GM21619 (cell line): ENCODE results near the gene PYHIN1.

ENCODE experiments used
- ATAC-seq: cut with Tn5 transposase; IDR thresholded peaks from one replicate; pipeline ENCODE4 v1.9.1; 2021; ENCODE audit not compliant: unreplicated experiment

The PYHIN1 gene

DNA sequence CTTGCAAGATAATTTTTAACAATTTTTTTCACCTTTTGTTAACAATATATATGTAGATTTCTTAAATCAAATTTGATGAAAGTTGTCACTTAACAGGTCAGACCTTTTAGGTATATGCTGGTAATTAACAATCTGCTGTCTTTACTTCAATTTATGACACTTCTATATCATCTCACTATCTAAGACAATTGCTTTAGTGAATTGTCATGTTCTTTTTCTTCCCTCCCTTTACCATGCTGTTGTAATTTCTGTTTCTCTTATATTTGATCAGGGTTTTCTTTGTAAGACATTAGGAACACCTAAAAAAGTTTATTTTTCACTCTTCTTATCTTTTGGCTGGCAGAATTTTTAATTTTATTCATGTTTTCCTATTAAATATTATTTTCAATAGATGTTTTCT lies 80.4 kb downstream of the PYHIN1 start:
- no peak for ATAC-seq

DNA sequence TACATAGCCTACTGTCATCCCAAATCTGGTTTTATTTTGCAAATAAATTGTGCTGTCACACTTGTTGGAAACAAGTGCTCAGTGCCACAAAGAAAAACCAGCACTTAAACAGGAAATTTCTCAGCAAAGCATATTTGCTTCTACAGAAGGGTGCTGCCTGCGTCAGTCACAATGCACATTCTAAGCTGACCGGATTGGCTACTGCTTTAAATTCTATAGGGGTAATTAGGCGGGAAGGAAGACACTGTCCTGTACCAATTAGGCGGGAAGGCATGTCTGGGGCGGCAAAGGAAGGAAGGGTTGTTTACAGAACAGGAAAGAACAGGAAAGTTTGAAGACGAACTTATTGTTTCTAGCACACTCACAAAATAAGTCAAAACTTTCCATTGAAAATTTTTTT lies 81.1 kb downstream of the PYHIN1 start:
- peak; percentile 22 for ATAC-seq

DNA sequence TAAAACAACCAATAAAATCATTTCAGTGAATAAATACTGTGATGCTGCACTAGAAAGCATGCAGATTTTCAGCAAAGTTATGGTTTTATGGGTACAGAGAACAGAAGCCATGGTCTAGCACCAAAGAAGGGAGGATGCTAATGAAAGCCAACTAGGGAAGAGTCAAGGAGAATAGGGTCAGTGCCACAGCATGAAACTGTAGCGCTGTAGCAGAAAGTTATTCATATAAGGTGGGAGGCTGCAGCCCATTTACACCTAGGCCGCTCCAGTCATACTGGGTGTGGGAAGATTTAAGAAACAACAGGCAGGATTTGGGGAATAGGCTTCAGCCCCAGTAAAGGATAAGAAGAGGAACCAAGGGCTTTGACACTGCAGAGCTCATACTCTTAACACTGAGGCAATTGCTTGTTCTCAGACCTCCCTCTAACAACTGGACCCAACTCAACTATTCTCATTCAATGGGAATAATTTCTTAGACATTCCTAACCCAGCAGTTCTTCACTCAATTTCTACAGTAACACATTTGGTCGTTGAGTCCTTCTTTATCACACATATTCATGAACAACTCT lies 82.7 kb downstream of the PYHIN1 start:
- ATAC-seq, result no peak

DNA sequence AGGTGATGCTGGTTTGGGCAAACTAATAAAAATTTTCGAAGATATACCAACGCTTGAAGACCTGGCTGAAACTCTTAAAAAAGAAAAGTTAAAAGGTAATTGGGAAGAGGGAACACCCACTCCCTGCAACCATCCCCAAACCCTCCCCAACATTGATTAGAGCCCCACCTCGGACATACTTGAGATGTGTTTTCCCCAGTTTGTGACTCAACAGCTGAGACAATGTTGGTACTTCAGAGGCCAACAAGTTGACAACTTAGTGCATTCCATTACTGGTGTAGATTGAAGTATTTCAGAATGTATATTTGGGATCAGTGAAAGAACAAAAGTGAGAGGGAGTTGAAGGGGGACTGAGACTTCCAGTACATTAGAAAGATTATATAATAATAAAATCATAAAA lies 83.5 kb downstream of the PYHIN1 start:
- ATAC-seq, result no peak

DNA sequence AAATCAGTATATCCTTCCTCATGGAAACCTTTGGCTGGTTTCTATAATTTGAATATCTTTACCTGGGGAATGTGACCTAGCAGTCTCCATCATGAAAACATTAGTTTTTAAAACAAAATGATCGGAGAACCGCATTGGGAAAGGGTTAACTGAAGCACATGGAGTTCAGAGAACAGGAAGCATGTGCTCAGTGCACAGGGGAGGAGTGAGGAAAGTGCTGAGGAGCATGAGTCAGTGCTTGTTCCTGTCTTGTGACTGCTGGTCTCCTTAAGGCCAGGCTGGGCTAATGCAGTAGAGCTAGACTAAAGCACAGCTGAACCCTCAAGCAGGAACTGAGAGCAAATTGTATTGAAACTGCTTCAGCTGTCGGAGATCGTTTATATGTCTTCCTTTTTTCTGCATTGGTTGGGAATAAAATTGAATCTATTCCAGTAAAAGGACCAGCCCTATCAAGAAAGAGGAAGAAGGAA lies 84.1 kb downstream of the PYHIN1 start:
- peak; percentile 93 for ATAC-seq

DNA sequence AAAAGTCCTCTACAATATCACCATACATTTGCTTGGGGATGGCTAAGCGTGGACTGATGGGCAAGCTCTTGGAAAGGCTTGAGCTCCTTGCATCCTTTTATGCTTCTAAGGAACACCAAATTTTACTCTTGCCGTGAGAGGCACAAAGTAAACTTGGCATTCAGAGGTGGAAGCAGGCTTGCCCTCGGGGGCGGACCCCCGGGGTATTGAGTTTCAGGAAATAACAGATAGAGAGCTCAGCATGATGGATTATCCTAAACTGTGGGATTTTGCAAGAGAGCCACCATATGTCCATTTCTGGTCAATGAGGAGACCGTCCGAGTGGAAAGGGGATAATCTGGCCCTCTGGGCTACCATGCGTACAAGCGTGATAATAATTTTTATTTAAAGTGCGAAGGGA lies 92.4 kb downstream of the PYHIN1 start:
- ATAC-seq, result no peak

DNA sequence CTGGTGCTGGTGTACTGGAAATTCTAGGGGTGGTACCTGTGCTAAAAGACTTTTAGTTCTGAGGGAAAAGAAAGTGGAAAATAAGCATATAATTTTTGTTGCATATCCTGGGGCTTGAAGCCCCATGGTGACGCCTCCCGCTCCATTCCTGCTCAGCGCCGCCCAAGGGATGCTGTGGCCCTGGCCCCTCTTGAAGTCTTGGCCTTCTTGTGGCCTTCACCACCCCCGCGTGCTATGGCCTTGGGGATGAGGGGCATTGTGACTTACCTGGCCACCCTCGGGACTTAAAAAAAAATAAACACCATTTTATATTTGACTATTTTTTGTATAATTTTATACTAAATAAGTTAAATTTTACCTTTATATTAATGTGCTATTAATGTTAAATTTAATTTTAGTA lies 93.7 kb downstream of the PYHIN1 start:
- no peak for ATAC-seq
